Right ventricle myocardium inferior (tissue), 1 donor: Measurements from ENCODE around the gene ANO2. TPM values are rescaled to one million over a fixed set of nuclear protein-coding genes. Genes with fewer than 3 reads are reported as not detected.

Experiments used
- ATAC-seq: fragments of 200-7000 bp; cut with Tn5 transposase; one replicate; pipeline ENCODE4 v1.9.1; 2020; ENCODE audit warnings: mild to moderate bottlenecking, moderate library complexity
- DNase-seq: peaks from one replicate; pipeline ENCODE4 v3.0.0; 2021; ENCODE audit errors: missing footprints
- intact Hi-C: fragments of 100-400 bp; cut with DNase I; formaldehyde crosslinking; loops from one replicate; pipeline ENCODE4 v1.11.0; 2022
- total RNA-seq: library from RNA; stranded (reverse); fragmentation: NEBNext Ultra II Directional; extraction: Animal tissue kit (Norgen Biotek cat#: 25700); gene quantifications from one replicate; pipeline ENCODE4 v1.2.1, GENCODE V29; 2021
- donor health status: DM: no; HTN: yes; CAD: no; lungs with severe emphysema.

ANO2 gene
- total RNA-seq, 1 donor from 2014 or later = 19.5 TPM

- no peak for DNase-seq
- intact Hi-C loops = no loop called here
- no peak for ATAC-seq
Measured at GRCh38 chr12:5588176-5588575, 356.9 kb downstream of the ANO2 start.

GRCh38 chr12:5587711-5588121 lies 357.3 kb downstream of the ANO2 start:
- ATAC-seq = no peak
- intact Hi-C loops = no loop called here

GRCh38 chr12:5586201-5586600 lies 358.9 kb downstream of the ANO2 start:
- DNase-seq = no peak
- ATAC-seq = no peak
- intact Hi-C loops = no loop called here

More at GRCh38 chr12:5587711-5588121, 357.3 kb downstream of the ANO2 start:
- no peak for DNase-seq

GRCh38 chr12:5585178-5585577 lies 359.9 kb downstream of the ANO2 start:
- DNase-seq = no peak
- ATAC-seq = no peak
- intact Hi-C loops = no loop called here

GRCh38 chr12:5584412-5585175 lies 360.5 kb downstream of the ANO2 start:
- no peak for ATAC-seq
- intact Hi-C loops = no loop called here

GRCh38 chr12:5582541-5582940 lies 362.5 kb downstream of the ANO2 start:
- ATAC-seq = no peak
- DNase-seq = no peak
- intact Hi-C loops = no loop called here

More at GRCh38 chr12:5584412-5585175, 360.5 kb downstream of the ANO2 start:
- DNase-seq = no peak

- intact Hi-C loops = no loop called here
- no peak for DNase-seq
- ATAC-seq = peak; percentile 67
Measured at GRCh38 chr12:5582018-5582417, 363.0 kb downstream of the ANO2 start.

GRCh38 chr12:5581616-5582015 lies 363.4 kb downstream of the ANO2 start:
- DNase-seq (no peak), ATAC-seq (peak; percentile 51)
- intact Hi-C loops = no loop called here

GRCh38 chr12:5581019-5581418 lies 364.0 kb downstream of the ANO2 start:
- intact Hi-C loops = no loop called here
- DNase-seq = no peak
- ATAC-seq = peak; percentile 68

- ATAC-seq = no peak
- no peak for DNase-seq
- intact Hi-C loops = no loop called here
Measured at GRCh38 chr12:5578775-5579174, 366.3 kb downstream of the ANO2 start.

GRCh38 chr12:5577741-5578140 lies 367.3 kb downstream of the ANO2 start:
- ATAC-seq = no peak
- no peak for DNase-seq
- intact Hi-C loops = no loop called here

GRCh38 chr12:5577211-5577612 lies 367.8 kb downstream of the ANO2 start:
- intact Hi-C loops = no loop called here
- ATAC-seq (peak; percentile 35), DNase-seq (no peak)

GRCh38 chr12:5575987-5576386 lies 369.1 kb downstream of the ANO2 start:
- no peak for ATAC-seq
- DNase-seq = no peak
- intact Hi-C loops = no loop called here

- DNase-seq = no peak
- ATAC-seq = no peak
- intact Hi-C loops = no loop called here
Measured at GRCh38 chr12:5575232-5575631, 369.8 kb downstream of the ANO2 start.

- ATAC-seq (no peak), DNase-seq (no peak)
- intact Hi-C loops = no loop called here
Measured at GRCh38 chr12:5573390-5573789, 371.7 kb downstream of the ANO2 start.

- intact Hi-C loops = no loop called here
- peak; percentile 18 for ATAC-seq
- DNase-seq = no peak
Measured at GRCh38 chr12:5571115-5571514, 373.9 kb downstream of the ANO2 start.

- DNase-seq = no peak
- intact Hi-C loops = no loop called here
- no peak for ATAC-seq
Measured at GRCh38 chr12:5570416-5570815, 374.6 kb downstream of the ANO2 start.

- intact Hi-C loops = no loop called here
- DNase-seq = no peak
- ATAC-seq = no peak
Measured at GRCh38 chr12:5568325-5568981, 376.6 kb downstream of the ANO2 start.

- intact Hi-C loops = no loop called here
- peak; percentile 79 for ATAC-seq
- peak; percentile 80 for DNase-seq
Measured at GRCh38 chr12:5567016-5567725, 377.9 kb downstream of the ANO2 start.
